Liver (tissue), 9 donors: ENCODE results near the gene SLC9C2. TPM values are rescaled to one million over a fixed set of nuclear protein-coding genes. Genes with fewer than 3 reads are reported as not detected.
"Not testable (repeated sequence)": the region's sequence is repeated elsewhere in the genome, so short reads cannot be mapped to it uniquely, and the experiment has no call there.

ENCODE experiments used
- DNase-seq: peaks from one replicate; pipeline ENCODE4 v3.0.0-alpha.2; 2017; ENCODE audit warnings: low spot score
- H3K27ac ChIP-seq, 2 donors: one replicate each; pipeline ENCODE4 v1.7.0; 2013; ENCODE audit warnings: inconsistent platforms in 2 of 2, low read length in 2 of 2, control low read depth in 1 of 2, low read depth in 1 of 2, mild to moderate bottlenecking in 1 of 2
- H3K27me3 ChIP-seq, 4 donors: one replicate each; pipeline versions ENCODE4 v1.6.1 to v1.7.0; 2013; ENCODE audit warnings: low read length in 3 of 4, inconsistent platforms in 1 of 4, mild to moderate bottlenecking in 1 of 4, moderate library complexity in 1 of 4; ENCODE audit not compliant: control insufficient read depth in 4 of 4, insufficient read depth in 4 of 4
- H3K36me3 ChIP-seq, 4 donors: one replicate each; pipeline versions ENCODE4 v1.6.1 to v1.7.0; 2013; ENCODE audit warnings: low read length in 3 of 4, mild to moderate bottlenecking in 3 of 4, low read depth in 1 of 4, moderate library complexity in 1 of 4; ENCODE audit not compliant: control insufficient read depth in 4 of 4, insufficient read depth in 3 of 4
- H3K4me1 ChIP-seq, 4 donors: one replicate each; pipeline versions ENCODE4 v1.6.1 to v1.7.0; 2013; ENCODE audit warnings: low read length in 3 of 4, mild to moderate bottlenecking in 3 of 4, moderate library complexity in 1 of 4; ENCODE audit not compliant: control insufficient read depth in 4 of 4, insufficient read depth in 4 of 4
- H3K4me3 ChIP-seq, 3 donors: one replicate each; pipeline versions ENCODE4 v1.6.1 to v1.7.0; 2013; ENCODE audit warnings: low read length in 3 of 3, control low read depth in 1 of 3, low read depth in 1 of 3, mild to moderate bottlenecking in 1 of 3
- H3K9ac ChIP-seq, 2 donors: one replicate each; pipeline ENCODE4 v1.7.0; 2013; ENCODE audit warnings: low read length in 2 of 2, mild to moderate bottlenecking in 2 of 2, moderate library complexity in 2 of 2, control low read depth in 1 of 2, low read depth in 1 of 2
- H3K9me3 ChIP-seq, 4 donors: one replicate each; pipeline versions ENCODE4 v1.6.1 to v1.7.0; 2013; ENCODE audit warnings: low read length in 3 of 4; ENCODE audit not compliant: control insufficient read depth in 4 of 4
- EGR1 ChIP-seq, 2 donors: IDR thresholded peaks; 2 replicates each; pipeline ENCODE4 v1.6.1; 2016 to 2018; ENCODE audit warnings: antibody characterized with exemption in 2 of 2, low read depth in 2 of 2
- FOXA1 ChIP-seq: IDR thresholded peaks from 2 replicates; pipeline ENCODE4 v1.6.1; 2016; ENCODE audit warnings: antibody characterized with exemption
- FOXA2 ChIP-seq: IDR thresholded peaks from 2 replicates; pipeline ENCODE4 v1.6.1; 2016; ENCODE audit warnings: antibody characterized with exemption
- GABPA ChIP-seq, 2 donors: IDR thresholded peaks in 1 of 2; conservative IDR thresholded peaks in 1 of 2; 2 replicates each; pipeline ENCODE4 v1.6.1; 2016; ENCODE audit warnings: antibody characterized with exemption in 2 of 2, mild to moderate bottlenecking in 1 of 2, moderate library complexity in 1 of 2
- HNF4A ChIP-seq, 2 donors: conservative IDR thresholded peaks; 2 replicates each; pipeline ENCODE4 v1.6.1; 2016; ENCODE audit warnings: antibody characterized with exemption in 2 of 2, mild to moderate bottlenecking in 2 of 2
- NR2F2 ChIP-seq: IDR thresholded peaks from 2 replicates; pipeline ENCODE4 v1.6.1; 2016; ENCODE audit warnings: antibody characterized with exemption
- RAD21 ChIP-seq, 2 donors: IDR thresholded peaks; 2 replicates each; pipeline ENCODE4 v1.6.1; 2016; ENCODE audit warnings: antibody characterized with exemption in 2 of 2, mild to moderate bottlenecking in 2 of 2
- RXRA ChIP-seq, 2 donors: IDR thresholded peaks; 2 replicates each; pipeline ENCODE4 v1.6.1; 2017 to 2018; ENCODE audit warnings: antibody characterized with exemption in 2 of 2, mild to moderate bottlenecking in 1 of 2
- SP1 ChIP-seq: IDR thresholded peaks from 2 replicates; pipeline ENCODE4 v1.6.1; 2018; ENCODE audit warnings: antibody characterized with exemption, mild to moderate bottlenecking
- TAF1 ChIP-seq: conservative IDR thresholded peaks from 2 replicates; pipeline ENCODE4 v1.6.1; 2016; ENCODE audit warnings: antibody characterized with exemption, mild to moderate bottlenecking
- YY1 ChIP-seq: IDR thresholded peaks from 2 replicates; pipeline ENCODE4 v1.6.1; 2016; ENCODE audit warnings: antibody characterized with exemption, mild to moderate bottlenecking
- WGBS: extraction: QIAGEN DNeasy Blood & Tissue Kit; methylation state at CpG from one replicate; pipeline ENCODE4 v1.1.7; 2013; 5-methylcytosine and 5-hydroxymethylcytosine counted together
- polyA plus RNA-seq, 2 donors: library from polyadenylated mRNA; stranded (reverse) in 1 of 2; unstranded in 1 of 2; fragments of 200-250 nt in 1 of 2; fragments of >200 nt in 1 of 2; fragmentation: Nextera tagmentation in 1 of 2; extraction: Ambion mirVana in 1 of 2; gene quantifications; one replicate each; pipeline versions ENCODE4 v1.2.1 to v1.2.3, GENCODE V29; 2013 to 2015
- total RNA-seq, 2 donors: library from RNA; depleted of rRNA; stranded (reverse); fragments of >200 nt; gene quantifications; one replicate each; pipeline ENCODE4 v1.2.3, GENCODE V29; 2014
- TF ChIP-seq, protein P1 (sequence below): fragments of 150-350 bp; IDR thresholded peaks from 2 replicates; pipeline ENCODE4 v1.5.1; 2017; ENCODE audit warnings: improper control_type of control experiment, low read depth, low read length; ENCODE audit not compliant: missing input control
- TF ChIP-seq, protein P2 (sequence below): IDR thresholded peaks from 2 replicates; pipeline ENCODE4 v1.6.1; 2016; ENCODE audit warnings: antibody characterized with exemption
- TF ChIP-seq, protein P3 (sequence below): IDR thresholded peaks from 2 replicates; pipeline ENCODE4 v1.6.1; 2016; ENCODE audit warnings: antibody characterized with exemption, mild to moderate bottlenecking
- TF ChIP-seq, protein P4 (sequence below): IDR thresholded peaks from 2 replicates; pipeline ENCODE4 v1.6.1; 2016; ENCODE audit warnings: antibody characterized with exemption
- donor health status: healthy.
- donor health status: healthy.
- donor health status: healthy.
- donor health status: healthy.
- donor health status: healthy.

Gene SLC9C2
- total and polyA plus RNA-seq, 4 donors = not detected

DNA sequence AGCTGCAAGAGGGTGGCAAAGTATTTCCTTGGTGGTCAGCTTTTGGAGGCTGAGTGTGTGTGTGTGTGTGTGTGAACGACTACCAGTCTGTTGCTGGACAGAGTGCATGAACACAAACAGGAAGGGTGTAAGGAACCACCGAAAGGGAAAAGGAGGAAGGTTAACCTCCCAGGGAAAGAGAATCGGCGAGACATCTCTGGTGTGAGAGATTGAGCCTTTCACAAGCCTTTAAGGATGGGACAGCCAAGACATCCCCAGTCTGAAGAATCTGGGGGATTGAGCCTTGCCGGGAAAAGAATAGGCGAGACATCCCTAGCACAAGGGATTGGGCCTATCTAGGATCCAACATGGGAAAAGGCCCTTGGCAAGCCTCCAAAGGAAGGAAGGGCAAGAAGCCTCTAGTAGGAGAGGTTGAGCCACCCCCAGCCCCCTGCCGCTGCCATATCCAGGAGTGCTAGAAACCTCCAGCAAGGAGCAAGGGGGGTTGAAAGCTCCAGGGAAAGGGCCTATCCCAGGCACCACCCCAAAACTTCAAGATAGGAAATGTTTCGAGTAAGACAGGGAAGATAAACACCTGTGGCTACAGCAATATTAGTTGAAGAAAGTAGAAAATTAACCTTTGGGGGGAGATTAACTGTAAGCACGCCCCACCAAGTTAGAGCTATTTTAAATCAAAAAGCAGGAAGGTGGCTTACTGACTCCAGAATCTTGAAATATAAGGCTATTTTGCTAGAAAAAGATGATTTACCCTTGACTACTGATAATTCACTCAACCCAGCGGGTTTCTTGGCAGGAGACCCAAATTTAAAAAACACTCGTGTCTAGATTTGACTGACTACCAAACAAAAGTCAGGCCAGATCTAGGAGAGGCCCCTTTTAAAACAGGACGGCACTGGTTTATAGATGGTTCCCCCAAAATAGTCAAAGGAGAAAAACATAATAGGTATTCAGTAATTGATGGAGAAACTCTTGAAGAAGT lies 35.5 kb upstream of the SLC9C2 start:
- no peak overlapping the region for H3K27ac ChIP-seq

DNA sequence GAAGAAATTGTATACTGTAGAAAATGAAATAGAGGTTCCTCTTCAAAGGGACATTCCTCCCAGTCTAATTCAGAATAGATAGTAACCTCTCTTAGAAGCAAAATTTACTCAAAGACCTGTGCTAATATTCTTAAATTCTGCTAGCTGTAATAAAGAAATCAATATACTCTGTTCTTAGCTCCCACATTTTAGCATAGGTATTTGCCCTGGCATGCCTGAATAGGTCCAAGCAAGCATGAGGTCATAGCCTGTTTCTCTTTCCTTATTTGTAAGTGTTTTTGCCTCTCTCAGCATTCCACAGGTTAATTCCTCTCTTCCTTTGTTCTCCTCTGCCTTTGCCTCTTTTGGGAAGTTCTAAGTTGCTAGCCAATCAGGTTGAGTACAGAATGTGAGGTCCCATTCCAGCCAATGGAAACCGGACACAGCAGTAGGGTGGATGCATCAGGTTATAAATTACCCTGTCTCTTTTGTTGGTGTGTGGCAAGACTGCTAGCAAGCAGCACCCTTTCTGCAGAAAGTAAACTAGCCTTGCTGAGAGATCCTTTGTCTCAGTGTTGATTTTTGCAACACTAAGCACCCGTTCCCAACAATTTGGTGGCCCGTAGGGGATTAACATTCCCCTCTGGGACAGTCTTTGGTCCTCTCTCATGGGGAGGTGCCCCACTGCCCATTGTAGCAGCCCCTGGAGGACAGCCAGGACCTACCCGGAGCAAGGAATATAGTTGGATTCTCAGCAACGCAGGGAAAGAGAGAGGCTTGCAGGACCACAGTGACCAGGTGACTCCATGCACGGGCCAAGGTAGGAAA lies 34.6 kb upstream of the SLC9C2 start:
- not testable (repeated sequence) for H3K4me3 ChIP-seq, H3K9ac ChIP-seq, H3K27ac ChIP-seq, H3K9me3 ChIP-seq, H3K36me3 ChIP-seq, DNase-seq, H3K4me1 ChIP-seq, H3K27me3 ChIP-seq
- 87% methylated on average over 6 of the region's 6 CpGs for WGBS

More for the DNA sequence above, 35.5 kb upstream of the SLC9C2 start:
- Histone ChIP-seq H3K9me3 (peaks cover 0 to 3% (median under 1%) of the 10 kb centered on the region in 4 donors), H3K36me3 (no peaks in the 10 kb centered on the region), H3K27me3 (no peaks in the 10 kb centered on the region), H3K9ac (no peak overlapping the region), H3K4me3 (no peak overlapping the region), H3K4me1 (no peaks in the 10 kb centered on the region)
- DNase-seq = no peak
- TF ChIP-seq FOXA1 (no peak), TAF1 (no peak), RXRA (IDR thresholded peaks at IDR 0.05) (no peak), EGR1 (IDR thresholded peaks at IDR 0.05; ENCODE audit: low read depth in 2 of 2) (no peak), GABPA (IDR thresholded peaks at IDR 0.05 in 1 of 2, conservative IDR thresholded peaks at IDR 0.05 in 1 of 2) (no peak), HNF4A (conservative IDR thresholded peaks at IDR 0.05) (no peak), YY1 (no peak), FOXA2 (no peak), RAD21 (IDR thresholded peaks at IDR 0.05) (no peak), NR2F2 (no peak), SP1 (no peak)
- TF ChIP-seq, protein P1, sequence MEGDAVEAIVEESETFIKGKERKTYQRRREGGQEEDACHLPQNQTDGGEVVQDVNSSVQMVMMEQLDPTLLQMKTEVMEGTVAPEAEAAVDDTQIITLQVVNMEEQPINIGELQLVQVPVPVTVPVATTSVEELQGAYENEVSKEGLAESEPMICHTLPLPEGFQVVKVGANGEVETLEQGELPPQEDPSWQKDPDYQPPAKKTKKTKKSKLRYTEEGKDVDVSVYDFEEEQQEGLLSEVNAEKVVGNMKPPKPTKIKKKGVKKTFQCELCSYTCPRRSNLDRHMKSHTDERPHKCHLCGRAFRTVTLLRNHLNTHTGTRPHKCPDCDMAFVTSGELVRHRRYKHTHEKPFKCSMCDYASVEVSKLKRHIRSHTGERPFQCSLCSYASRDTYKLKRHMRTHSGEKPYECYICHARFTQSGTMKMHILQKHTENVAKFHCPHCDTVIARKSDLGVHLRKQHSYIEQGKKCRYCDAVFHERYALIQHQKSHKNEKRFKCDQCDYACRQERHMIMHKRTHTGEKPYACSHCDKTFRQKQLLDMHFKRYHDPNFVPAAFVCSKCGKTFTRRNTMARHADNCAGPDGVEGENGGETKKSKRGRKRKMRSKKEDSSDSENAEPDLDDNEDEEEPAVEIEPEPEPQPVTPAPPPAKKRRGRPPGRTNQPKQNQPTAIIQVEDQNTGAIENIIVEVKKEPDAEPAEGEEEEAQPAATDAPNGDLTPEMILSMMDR = no peak
- TF ChIP-seq, protein P2, sequence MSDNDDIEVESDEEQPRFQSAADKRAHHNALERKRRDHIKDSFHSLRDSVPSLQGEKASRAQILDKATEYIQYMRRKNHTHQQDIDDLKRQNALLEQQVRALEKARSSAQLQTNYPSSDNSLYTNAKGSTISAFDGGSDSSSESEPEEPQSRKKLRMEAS = no peak
- TF ChIP-seq, protein P3, sequence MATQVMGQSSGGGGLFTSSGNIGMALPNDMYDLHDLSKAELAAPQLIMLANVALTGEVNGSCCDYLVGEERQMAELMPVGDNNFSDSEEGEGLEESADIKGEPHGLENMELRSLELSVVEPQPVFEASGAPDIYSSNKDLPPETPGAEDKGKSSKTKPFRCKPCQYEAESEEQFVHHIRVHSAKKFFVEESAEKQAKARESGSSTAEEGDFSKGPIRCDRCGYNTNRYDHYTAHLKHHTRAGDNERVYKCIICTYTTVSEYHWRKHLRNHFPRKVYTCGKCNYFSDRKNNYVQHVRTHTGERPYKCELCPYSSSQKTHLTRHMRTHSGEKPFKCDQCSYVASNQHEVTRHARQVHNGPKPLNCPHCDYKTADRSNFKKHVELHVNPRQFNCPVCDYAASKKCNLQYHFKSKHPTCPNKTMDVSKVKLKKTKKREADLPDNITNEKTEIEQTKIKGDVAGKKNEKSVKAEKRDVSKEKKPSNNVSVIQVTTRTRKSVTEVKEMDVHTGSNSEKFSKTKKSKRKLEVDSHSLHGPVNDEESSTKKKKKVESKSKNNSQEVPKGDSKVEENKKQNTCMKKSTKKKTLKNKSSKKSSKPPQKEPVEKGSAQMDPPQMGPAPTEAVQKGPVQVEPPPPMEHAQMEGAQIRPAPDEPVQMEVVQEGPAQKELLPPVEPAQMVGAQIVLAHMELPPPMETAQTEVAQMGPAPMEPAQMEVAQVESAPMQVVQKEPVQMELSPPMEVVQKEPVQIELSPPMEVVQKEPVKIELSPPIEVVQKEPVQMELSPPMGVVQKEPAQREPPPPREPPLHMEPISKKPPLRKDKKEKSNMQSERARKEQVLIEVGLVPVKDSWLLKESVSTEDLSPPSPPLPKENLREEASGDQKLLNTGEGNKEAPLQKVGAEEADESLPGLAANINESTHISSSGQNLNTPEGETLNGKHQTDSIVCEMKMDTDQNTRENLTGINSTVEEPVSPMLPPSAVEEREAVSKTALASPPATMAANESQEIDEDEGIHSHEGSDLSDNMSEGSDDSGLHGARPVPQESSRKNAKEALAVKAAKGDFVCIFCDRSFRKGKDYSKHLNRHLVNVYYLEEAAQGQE = no peak
- TF ChIP-seq, protein P4, sequence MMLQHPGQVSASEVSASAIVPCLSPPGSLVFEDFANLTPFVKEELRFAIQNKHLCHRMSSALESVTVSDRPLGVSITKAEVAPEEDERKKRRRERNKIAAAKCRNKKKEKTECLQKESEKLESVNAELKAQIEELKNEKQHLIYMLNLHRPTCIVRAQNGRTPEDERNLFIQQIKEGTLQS = no peak
- 84% methylated on average over 12 of the region's 12 CpGs for WGBS
